Measurements from ENCODE around the gene TMEM129.

- no peak for TF ChIP-seq EZH2 (IDR thresholded peaks at IDR 0.05; ENCODE audit: borderline replicate concordance, low read length)
- TF ChIP-seq, protein P1, sequence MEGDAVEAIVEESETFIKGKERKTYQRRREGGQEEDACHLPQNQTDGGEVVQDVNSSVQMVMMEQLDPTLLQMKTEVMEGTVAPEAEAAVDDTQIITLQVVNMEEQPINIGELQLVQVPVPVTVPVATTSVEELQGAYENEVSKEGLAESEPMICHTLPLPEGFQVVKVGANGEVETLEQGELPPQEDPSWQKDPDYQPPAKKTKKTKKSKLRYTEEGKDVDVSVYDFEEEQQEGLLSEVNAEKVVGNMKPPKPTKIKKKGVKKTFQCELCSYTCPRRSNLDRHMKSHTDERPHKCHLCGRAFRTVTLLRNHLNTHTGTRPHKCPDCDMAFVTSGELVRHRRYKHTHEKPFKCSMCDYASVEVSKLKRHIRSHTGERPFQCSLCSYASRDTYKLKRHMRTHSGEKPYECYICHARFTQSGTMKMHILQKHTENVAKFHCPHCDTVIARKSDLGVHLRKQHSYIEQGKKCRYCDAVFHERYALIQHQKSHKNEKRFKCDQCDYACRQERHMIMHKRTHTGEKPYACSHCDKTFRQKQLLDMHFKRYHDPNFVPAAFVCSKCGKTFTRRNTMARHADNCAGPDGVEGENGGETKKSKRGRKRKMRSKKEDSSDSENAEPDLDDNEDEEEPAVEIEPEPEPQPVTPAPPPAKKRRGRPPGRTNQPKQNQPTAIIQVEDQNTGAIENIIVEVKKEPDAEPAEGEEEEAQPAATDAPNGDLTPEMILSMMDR (IDR thresholded peaks at IDR 0.05; ENCODE audit: low read length), result no peak
Observed at GRCh38 chr4:1735215-1735614, 14.1 kb upstream of the TMEM129 start.

Measured in OCI-LY1 (cell line).